ENCODE measurements around the gene DLGAP1. TPM values are rescaled to one million over a fixed set of nuclear protein-coding genes. Genes with fewer than 3 reads are reported as not detected.

Gene DLGAP1
- total and polyA plus RNA-seq, 3 experiments from 2014 or later, result 0.07 to 0.46 TPM; not detected in 1

DNA sequence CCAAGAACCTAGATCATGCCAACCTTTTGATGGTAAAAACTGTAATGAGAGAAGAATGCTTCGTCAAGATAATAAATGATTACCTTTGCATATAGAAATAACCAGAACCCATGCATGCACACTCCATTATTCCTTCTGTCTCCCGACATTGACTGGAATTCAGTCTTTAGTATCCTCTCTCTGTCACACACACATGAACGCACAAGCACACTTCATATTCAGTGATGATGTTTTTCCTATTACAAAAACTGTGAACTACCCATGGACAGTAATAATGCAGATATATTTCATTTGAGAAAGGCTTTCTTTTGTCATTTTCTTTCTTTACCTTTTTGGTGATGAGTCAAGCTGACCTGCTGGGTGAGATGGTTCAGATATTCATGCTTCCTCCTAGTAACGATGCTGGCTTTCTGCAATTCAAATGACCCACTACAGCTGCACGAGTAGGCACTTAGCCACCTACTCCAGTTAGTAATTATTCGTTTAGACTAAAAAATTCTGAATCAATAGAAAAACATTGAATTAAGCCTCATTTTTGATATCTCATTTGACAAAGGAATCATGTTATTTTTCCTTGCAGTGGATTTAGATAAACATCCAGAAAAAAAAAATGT is 623.0 kb downstream of the DLGAP1 start:
- H3K36me3 ChIP-seq (ENCODE audit: insufficient read depth, low read length), result no peaks in the 10 kb centered on the region
- no peaks in the 10 kb centered on the region for H3K4me1 Mint-ChIP-seq
- no peak overlapping the region for H3K27ac Mint-ChIP-seq
- no peaks in the 10 kb centered on the region for H3K9me3 ChIP-seq (ENCODE audit: low read length)
- CTCF ChIA-PET, result no interaction called here
- no peaks in the 10 kb centered on the region for H3K4me1 ChIP-seq (ENCODE audit: insufficient read depth, low read length)
- H3K27ac ChIP-seq (ENCODE audit: low read depth, low read length), result no peak overlapping the region
- POLR2A ChIA-PET, result no interaction called here
- no peak overlapping the region for H3K4me3 ChIP-seq (ENCODE audit: low read length)
- no peaks in the 10 kb centered on the region for H3K36me3 Mint-ChIP-seq
- H3K9me3 Mint-ChIP-seq, result no peaks in the 10 kb centered on the region
- no peaks in the 10 kb centered on the region for H3K27me3 ChIP-seq (ENCODE audit: insufficient read depth, low read length, poor library complexity, severe bottlenecking)
- no peak overlapping the region for H3K4me3 Mint-ChIP-seq
- H3K27me3 Mint-ChIP-seq, result peaks cover under 1 to 6% of the 10 kb centered on the region in 2 donors
- no peak for DNase-seq

DNA sequence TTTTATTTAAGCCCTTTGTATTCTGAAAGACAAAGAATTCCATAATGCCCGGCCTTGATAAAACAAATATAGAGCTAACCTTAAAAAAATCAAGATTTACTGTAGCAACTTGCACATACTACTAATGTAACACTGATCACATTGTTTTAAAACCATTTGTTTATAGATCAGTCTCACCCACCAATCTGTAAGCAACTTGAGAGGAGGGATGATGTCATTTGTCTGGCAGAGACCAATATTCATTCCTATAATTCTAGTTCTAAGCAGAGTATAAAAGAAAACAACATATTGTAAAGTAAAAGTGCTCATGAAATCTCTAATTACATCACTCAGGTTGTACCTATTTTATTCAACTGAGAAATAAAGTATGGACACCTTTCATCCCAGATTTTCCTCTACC is 624.5 kb downstream of the DLGAP1 start:
- POLR2A ChIA-PET, result no interaction called here
- Mint-ChIP-seq H3K4me3 (no peak overlapping the region), H3K4me1 (no peaks in the 10 kb centered on the region), H3K36me3 (no peaks in the 10 kb centered on the region), H3K27me3 (peaks cover 6% of the 10 kb centered on the region in 2 donors), H3K9me3 (no peaks in the 10 kb centered on the region), H3K27ac (no peak overlapping the region)
- CTCF ChIA-PET, result no interaction called here
- Histone ChIP-seq H3K36me3 (ENCODE audit: insufficient read depth, low read length) (no peaks in the 10 kb centered on the region), H3K4me3 (ENCODE audit: low read length) (no peak overlapping the region), H3K27ac (ENCODE audit: low read depth, low read length) (no peak overlapping the region), H3K4me1 (ENCODE audit: insufficient read depth, low read length) (no peaks in the 10 kb centered on the region), H3K9me3 (ENCODE audit: low read length) (no peaks in the 10 kb centered on the region), H3K27me3 (ENCODE audit: insufficient read depth, low read length, poor library complexity, severe bottlenecking) (no peaks in the 10 kb centered on the region)
- no peak for DNase-seq

DNA sequence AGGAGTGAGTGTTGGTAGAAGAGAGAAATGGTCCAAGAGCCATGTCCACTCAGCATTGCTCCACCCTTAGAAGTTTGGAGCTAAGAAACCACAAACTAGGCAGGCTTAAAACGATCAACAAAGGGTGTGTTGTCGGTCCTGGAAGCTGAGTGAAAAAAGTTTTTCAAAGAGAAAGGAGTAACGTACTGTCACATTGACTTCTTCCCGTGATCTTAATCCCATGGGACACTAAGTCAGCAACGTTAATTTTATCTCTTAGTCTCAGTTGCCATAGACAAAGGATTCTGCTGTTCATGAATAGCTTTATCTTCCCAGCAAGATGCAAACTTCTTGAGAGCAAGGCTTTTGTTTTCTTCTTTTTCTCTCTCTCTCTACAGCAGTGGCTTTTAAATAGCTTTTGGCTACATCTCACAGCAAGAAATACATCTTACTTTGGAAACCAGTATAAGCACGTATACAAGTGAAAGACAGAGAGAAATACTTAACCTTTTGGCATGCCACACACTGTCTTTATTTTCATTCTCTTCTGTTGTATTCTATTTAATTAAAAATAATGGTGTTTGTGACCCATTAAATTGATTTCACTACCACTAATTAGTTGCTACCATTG is 627.8 kb downstream of the DLGAP1 start:
- no peaks in the 10 kb centered on the region for H3K9me3 ChIP-seq (ENCODE audit: low read length)
- no peak for DNase-seq
- CTCF ChIA-PET, result no interaction called here

DNA sequence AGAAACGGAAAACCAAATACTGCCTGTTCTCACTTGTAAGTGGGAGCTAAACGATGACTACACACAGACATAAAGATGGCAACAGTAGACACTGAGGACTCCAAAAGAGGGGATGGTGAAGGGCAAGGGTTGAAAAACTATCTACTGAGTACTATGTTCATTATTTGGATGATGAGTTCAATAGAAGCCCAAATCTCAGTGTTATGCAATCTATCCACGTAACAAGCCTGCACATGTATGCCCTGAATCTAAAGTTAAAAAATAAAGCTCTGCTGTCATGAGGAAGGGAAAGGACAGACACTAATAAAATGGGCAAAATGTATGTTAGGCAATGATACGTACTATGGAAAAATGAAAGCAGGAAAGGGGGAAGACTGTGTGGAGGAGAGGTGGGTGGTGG is 629.1 kb downstream of the DLGAP1 start:
- CTCF ChIA-PET, result no interaction called here
- peaks cover 0 to 2% (median 0%) of the 10 kb centered on the region in 5 donors for H3K9me3 Mint-ChIP-seq
- DNase-seq, result no peak
- H3K27me3 Mint-ChIP-seq, result peaks cover 6% of the 10 kb centered on the region in 2 donors
- H3K4me3 Mint-ChIP-seq, result no peak overlapping the region
- Histone ChIP-seq H3K9me3 (ENCODE audit: low read length) (no peaks in the 10 kb centered on the region), H3K27ac (ENCODE audit: low read depth, low read length) (no peak overlapping the region), H3K27me3 (ENCODE audit: insufficient read depth, low read length, poor library complexity, severe bottlenecking) (no peaks in the 10 kb centered on the region), H3K36me3 (ENCODE audit: insufficient read depth, low read length) (no peaks in the 10 kb centered on the region), H3K4me1 (ENCODE audit: insufficient read depth, low read length) (no peaks in the 10 kb centered on the region), H3K4me3 (ENCODE audit: low read length) (no peak overlapping the region)
- no peaks in the 10 kb centered on the region for H3K4me1 Mint-ChIP-seq
- POLR2A ChIA-PET, result no interaction called here
- H3K36me3 Mint-ChIP-seq, result no peaks in the 10 kb centered on the region
- H3K27ac Mint-ChIP-seq, result no peak overlapping the region

More for the DNA sequence above, 627.8 kb downstream of the DLGAP1 start:
- Mint-ChIP-seq H3K9me3 (peaks cover 0 to 2% (median 0%) of the 10 kb centered on the region in 5 donors), H3K27me3 (peaks cover 6% of the 10 kb centered on the region in 2 donors), H3K36me3 (no peaks in the 10 kb centered on the region), H3K27ac (no peak overlapping the region), H3K4me3 (no peak overlapping the region), H3K4me1 (no peaks in the 10 kb centered on the region)
- no peaks in the 10 kb centered on the region for H3K36me3 ChIP-seq (ENCODE audit: insufficient read depth, low read length)
- POLR2A ChIA-PET, result no interaction called here
- H3K27me3 ChIP-seq (ENCODE audit: insufficient read depth, low read length, poor library complexity, severe bottlenecking), result no peaks in the 10 kb centered on the region
- no peak overlapping the region for H3K4me3 ChIP-seq (ENCODE audit: low read length)
- H3K4me1 ChIP-seq (ENCODE audit: insufficient read depth, low read length), result no peaks in the 10 kb centered on the region
- no peak overlapping the region for H3K27ac ChIP-seq (ENCODE audit: low read depth, low read length)

DNA sequence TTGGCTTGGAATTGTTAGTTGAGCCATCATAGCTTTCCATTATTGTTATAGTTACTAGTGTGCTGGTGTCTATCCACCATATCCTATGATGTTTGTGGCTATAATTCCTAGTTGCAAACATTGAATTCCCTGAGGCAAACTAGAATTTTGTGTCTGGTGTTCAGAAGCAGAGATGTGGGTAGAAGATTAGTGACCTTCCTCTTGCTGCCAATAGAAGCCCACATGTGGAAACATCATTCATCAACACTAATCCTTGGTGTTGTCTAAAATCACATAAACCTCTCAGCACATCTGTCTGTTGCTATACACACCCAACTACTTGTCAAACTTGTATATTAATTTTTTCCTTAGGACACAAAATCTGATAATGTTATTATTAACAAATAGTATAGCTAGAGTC is 631.0 kb downstream of the DLGAP1 start:
- no peak overlapping the region for H3K27ac Mint-ChIP-seq
- no peaks in the 10 kb centered on the region for H3K36me3 Mint-ChIP-seq
- Histone ChIP-seq H3K4me1 (ENCODE audit: insufficient read depth, low read length) (no peaks in the 10 kb centered on the region), H3K4me3 (ENCODE audit: low read length) (no peak overlapping the region), H3K9me3 (ENCODE audit: low read length) (no peaks in the 10 kb centered on the region), H3K27ac (ENCODE audit: low read depth, low read length) (no peak overlapping the region), H3K27me3 (ENCODE audit: insufficient read depth, low read length, poor library complexity, severe bottlenecking) (no peaks in the 10 kb centered on the region), H3K36me3 (ENCODE audit: insufficient read depth, low read length) (no peaks in the 10 kb centered on the region)
- CTCF ChIA-PET, result no interaction called here
- no peak for DNase-seq
- no peaks in the 10 kb centered on the region for H3K4me1 Mint-ChIP-seq
- peaks cover 0 to 2% (median 0%) of the 10 kb centered on the region in 5 donors for H3K9me3 Mint-ChIP-seq
- H3K4me3 Mint-ChIP-seq, result no peak overlapping the region
- peaks cover 6 to 13% of the 10 kb centered on the region in 2 donors for H3K27me3 Mint-ChIP-seq
- POLR2A ChIA-PET, result no interaction called here

DNA sequence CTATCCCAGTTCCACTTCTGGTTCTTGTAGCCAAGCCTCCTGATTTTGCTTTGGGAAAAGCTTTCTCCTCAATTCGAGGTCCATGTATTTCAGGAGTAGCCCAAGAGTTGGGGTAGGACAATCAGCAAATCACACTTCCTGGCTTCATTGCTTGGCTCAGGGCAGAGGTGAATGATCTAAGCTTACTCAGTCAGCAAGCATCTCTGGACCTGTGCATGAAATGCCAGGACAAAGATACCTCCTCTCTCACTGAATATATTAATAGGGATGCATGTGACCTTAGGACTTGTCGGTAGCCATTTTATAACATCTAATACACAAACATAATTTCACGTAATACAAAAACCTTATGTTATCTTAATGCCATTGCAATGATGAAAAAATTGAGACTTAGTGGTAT is 632.0 kb downstream of the DLGAP1 start:
- Mint-ChIP-seq H3K4me3 (no peak overlapping the region), H3K36me3 (no peaks in the 10 kb centered on the region), H3K4me1 (no peaks in the 10 kb centered on the region), H3K27ac (no peak overlapping the region), H3K27me3 (peaks cover 8 to 13% of the 10 kb centered on the region in 2 donors), H3K9me3 (peaks cover 0 to 2% (median 0%) of the 10 kb centered on the region in 5 donors)
- Histone ChIP-seq H3K27ac (ENCODE audit: low read depth, low read length) (no peak overlapping the region), H3K4me1 (ENCODE audit: insufficient read depth, low read length) (no peaks in the 10 kb centered on the region), H3K4me3 (ENCODE audit: low read length) (no peak overlapping the region), H3K36me3 (ENCODE audit: insufficient read depth, low read length) (no peaks in the 10 kb centered on the region), H3K27me3 (ENCODE audit: insufficient read depth, low read length, poor library complexity, severe bottlenecking) (no peaks in the 10 kb centered on the region), H3K9me3 (ENCODE audit: low read length) (no peaks in the 10 kb centered on the region)
- DNase-seq, result no peak
- CTCF ChIA-PET, result no interaction called here
- POLR2A ChIA-PET, result no interaction called here

DNA sequence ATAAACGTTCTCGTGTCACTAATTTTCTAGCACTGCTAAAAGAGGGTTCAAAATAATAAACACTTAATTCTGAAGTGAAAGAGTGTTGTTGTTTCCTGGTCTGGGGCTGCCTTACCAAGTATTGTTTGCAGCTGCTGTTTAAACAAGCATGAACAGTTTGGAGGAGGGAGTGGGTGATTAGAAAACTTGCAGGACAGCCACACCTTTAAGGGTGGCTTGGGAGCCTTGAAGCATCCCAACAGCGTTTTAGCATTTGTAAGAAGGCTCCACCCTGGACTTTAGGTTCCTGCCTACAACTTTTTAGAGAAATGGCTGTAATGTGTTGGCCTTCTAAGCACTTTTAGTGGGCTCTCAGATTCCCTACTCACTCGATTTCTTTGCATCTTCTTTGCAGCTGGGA is 633.6 kb downstream of the DLGAP1 start:
- Mint-ChIP-seq H3K27me3 (peaks cover 5 to 17% of the 10 kb centered on the region in 2 donors), H3K9me3 (peaks cover 0 to 2% (median 0%) of the 10 kb centered on the region in 5 donors), H3K36me3 (no peaks in the 10 kb centered on the region), H3K4me1 (no peaks in the 10 kb centered on the region), H3K27ac (no peak overlapping the region), H3K4me3 (no peak overlapping the region)
- H3K27ac ChIP-seq (ENCODE audit: low read depth, low read length), result no peak overlapping the region
- no peak for DNase-seq
- no peak overlapping the region for H3K4me3 ChIP-seq (ENCODE audit: low read length)
- ChIA-PET CTCF (no interaction called here), POLR2A (no interaction called here)
- H3K4me1 ChIP-seq (ENCODE audit: insufficient read depth, low read length), result no peaks in the 10 kb centered on the region
- no peaks in the 10 kb centered on the region for H3K27me3 ChIP-seq (ENCODE audit: insufficient read depth, low read length, poor library complexity, severe bottlenecking)
- no peaks in the 10 kb centered on the region for H3K9me3 ChIP-seq (ENCODE audit: low read length)
- no peaks in the 10 kb centered on the region for H3K36me3 ChIP-seq (ENCODE audit: insufficient read depth, low read length)

DNA sequence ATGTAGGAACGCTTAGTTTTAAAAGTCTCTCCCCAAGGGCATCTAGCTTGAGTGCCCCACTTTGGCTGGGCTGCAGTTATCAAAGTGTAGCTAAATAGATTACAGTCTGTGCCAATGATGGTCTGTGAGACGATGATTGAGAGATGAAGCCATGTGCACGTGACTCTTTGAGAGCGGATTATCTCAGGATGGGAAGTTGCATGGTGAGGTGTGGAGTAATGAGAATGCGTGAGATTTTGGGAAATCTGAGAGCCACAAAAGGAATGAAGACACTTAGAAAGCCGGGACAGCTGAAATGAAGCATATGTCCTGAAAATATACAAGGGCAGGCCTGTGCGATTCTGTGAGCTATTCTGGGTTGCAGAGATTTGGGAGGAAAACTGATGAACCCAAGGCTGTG is 635.1 kb downstream of the DLGAP1 start:
- no peak for DNase-seq
- Histone ChIP-seq H3K27me3 (ENCODE audit: insufficient read depth, low read length, poor library complexity, severe bottlenecking) (no peaks in the 10 kb centered on the region), H3K27ac (ENCODE audit: low read depth, low read length) (no peak overlapping the region), H3K36me3 (ENCODE audit: insufficient read depth, low read length) (no peaks in the 10 kb centered on the region), H3K4me1 (ENCODE audit: insufficient read depth, low read length) (no peaks in the 10 kb centered on the region), H3K9me3 (ENCODE audit: low read length) (no peaks in the 10 kb centered on the region), H3K4me3 (ENCODE audit: low read length) (no peak overlapping the region)
- no peaks in the 10 kb centered on the region for H3K4me1 Mint-ChIP-seq
- peaks cover 0 to 2% (median 0%) of the 10 kb centered on the region in 5 donors for H3K9me3 Mint-ChIP-seq
- no peaks in the 10 kb centered on the region for H3K36me3 Mint-ChIP-seq
- ChIA-PET POLR2A (no interaction called here), CTCF (no interaction called here)
- H3K4me3 Mint-ChIP-seq, result no peak overlapping the region
- H3K27ac Mint-ChIP-seq, result no peak overlapping the region
- peaks cover 5 to 25% of the 10 kb centered on the region in 2 donors for H3K27me3 Mint-ChIP-seq

Data from CD8-positive, alpha-beta memory T cell (primary cell).